HG02840 (cell line): ENCODE data around the gene PASK.
"Not testable (repeated sequence)": the region's sequence is repeated elsewhere in the genome, so short reads cannot be mapped to it uniquely, and the experiment has no call there.

Experiments
- ATAC-seq: cut with Tn5 transposase; IDR thresholded peaks from one replicate; pipeline ENCODE4 v1.9.1; 2021; ENCODE audit warnings: mild to moderate bottlenecking, moderate library complexity, moderate number of reproducible peaks; ENCODE audit not compliant: unreplicated experiment, low FRiP score

The PASK gene

DNA sequence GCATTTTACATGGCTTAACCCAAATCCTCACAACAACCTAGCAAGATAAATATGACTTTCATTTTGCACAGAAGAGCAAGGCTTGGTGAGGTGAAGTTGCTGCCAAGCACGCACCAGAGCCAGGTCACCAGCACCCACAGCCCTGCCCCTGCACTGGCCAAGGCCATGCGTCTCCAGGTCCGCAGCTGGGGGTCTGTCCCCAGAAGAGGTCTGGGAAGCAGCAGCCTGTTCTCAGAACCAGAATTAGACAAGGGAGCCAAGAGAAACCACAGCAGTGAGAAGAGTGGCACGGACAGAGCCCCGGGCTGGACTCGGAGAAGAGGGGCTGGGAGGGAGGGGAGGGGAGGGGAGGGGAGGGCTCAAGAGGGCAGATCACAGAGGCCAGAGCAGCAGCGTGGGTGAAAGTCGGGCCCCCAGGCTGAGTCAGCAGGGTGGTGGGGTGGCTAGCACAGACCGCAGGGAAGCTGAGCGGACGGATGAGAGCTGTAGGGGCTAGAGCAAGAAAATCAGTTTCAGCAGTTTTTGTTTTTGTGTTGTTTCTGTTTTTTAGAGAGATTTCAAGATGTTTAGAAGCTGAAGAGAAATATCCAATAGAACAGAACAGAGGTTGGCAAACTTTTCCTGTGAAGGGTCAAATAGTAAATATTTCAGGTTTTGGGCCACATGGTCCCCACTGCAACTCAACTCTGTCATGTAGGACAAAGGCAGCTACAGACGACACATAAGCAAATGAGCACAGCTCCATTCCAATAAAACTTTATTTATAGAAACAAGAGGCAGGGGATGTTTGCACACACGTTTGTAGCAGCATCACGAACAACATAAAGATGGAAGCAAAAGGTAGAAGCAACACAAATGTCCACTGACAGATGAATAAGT is 39.8 kb downstream of the PASK start:
- no peak for ATAC-seq

DNA sequence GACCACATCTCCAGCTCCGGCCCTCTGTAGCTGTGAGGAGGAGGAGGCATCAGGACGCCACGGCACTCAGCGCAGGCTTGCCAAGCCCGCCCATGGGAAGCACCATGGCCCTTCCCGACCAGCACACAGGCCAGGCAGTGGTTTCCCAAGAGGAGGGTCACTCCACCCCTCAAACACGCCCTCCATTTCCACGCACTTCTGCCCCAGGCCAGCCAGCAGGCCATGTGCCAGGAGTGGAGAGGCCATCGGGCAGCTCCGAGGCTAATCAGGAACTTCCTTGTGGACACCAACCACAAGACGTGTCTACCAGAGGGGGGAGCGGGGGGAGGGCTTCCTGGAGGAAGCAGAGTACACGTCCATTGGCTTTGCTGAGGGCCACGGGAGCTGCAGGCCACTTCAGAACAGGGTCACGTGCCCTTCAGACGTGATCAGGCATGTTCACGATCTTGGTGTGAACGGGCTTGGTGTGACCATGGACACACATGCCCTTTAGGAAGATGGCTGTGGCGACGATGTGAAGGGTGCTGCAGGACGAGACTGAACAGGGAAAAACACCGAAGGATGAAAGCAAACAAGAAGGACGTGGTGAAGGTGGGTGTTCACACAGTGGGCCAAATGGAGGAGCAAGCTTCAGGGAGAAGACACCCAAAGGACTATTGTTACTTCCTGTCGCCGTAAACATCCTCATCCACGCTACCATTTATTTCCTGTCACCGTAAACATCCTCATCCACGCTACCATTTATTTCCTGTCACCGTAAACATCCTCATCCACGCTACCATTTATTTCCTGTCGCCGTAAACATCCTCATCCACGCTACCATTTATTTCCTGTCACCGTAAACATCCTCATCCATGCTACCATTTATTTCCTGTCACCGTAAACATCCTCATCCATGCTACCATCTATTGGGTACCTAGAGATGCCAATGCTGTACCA is 40.7 kb downstream of the PASK start:
- ATAC-seq, result no peak

DNA sequence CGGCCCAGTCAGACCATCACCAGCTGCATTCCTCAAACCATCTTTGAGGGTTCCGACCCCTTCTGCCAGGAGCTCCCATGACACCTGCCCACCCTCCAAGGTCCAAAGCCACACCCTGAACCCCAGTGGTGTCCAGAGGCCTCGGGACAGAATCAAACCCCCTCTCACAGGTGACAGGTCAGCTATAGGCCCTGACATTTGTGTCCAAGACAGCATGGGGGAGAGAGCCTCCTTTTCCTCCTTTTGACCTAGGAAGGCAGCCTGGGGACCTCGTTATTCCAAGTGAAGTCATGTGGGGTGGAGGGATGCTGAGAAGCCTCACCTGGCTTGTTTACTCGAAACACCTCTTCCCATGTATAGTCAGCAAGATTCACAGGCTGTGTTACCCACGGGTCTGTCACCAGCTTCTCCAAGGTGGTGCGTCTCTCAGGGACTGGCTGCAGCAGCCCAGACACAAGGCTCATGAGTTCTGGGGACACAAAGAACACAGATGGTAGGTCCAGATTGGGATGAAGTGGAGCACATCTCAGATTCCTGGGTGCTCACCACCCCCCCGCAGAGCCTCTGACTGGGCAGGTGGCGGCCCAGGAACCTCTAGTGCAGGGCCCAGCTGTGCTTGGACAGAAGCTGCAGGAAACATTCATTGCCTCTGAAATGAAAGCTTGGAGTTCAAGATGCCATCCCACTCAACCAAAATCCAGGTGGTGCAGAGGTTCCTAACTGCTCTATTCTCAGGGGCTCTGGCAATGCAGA is 42.1 kb downstream of the PASK start:
- no peak for ATAC-seq

DNA sequence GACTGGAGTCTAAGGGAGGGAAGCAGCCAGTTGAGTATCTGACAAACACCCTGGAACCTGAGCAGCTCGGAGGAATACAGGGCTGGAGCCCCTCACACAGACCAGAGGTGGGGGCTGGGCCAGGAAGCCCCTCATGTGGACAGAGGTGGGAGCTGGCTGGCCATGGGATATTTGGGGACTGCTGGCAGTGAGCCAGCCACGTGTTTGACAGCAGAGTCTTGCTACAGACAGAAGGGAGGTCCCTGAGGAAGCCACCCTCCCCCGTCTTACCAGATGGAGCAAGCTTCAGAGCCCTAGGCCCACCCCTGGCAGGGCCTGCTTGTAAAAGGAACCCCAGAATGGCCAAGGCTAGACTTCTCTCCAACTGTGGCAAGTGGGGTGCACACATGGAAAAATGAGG is 43.6 kb downstream of the PASK start:
- ATAC-seq, result no peak

DNA sequence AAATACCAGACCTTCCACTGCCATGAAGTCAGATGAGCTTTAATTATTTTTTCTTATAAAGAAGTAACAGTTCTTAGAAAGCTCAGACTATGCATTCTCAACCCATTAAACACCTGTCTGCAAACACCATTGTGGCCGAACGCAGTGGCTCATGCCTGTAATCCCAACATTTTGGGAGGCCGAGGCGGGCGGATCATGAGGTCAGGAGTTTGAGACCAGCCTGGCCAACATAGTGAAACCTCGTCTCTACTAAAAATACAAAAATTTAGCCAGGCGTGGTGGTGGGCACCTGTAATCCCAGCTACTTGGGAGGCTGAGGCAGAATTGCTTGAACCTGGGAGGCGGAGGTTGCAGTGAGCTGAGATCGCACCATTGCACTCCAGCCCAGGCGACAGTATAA is 44.7 kb downstream of the PASK start:
- ATAC-seq, result not testable (repeated sequence)

DNA sequence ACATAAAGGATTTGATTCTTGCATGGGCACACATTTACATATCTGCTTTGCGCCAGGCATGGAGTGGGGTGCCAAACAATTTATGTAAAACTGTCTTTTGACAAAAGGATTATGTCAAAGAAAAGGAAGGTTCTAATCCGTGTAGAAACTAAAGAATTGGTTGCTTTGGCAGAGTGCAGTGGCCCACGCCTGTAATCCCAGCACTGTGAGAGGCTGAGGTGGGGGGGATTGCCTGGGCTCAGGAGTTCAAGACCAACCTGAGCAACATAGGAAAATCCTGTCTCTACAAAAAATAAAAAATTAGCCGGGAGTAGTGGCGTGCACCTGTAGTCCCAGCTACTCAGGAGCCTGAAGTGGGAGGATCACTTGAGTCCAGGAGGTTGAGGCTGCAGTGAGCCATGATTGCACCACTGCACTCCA is 46.1 kb downstream of the PASK start:
- ATAC-seq, result no peak

DNA sequence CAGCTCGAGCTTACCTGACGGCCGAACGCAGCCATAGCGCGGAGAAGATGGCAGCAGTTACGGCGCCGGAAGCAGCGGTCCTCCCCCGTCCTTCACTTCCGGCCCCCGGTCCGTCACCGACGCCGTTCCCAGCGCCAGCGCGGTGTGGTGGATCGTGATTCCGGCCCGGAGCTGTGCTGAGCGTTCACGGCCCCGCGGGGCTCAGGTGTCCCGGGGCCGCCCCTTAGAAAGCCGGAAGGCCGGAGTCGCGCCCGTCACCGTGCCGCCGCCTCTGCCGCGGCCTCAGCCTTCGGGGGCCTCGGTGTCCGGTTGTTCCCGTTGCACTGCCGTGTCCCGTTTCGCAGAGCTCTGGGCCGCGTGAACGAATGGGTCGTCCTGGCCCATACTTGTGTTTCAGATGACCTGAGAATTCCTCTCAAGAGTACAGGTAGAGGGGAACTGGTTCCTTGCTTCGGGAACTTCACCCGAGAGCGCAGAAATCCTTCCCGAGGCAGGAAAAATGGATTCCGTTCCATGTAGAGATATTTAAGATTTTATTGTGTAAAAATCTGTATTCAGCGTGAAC is 47.0 kb downstream of the PASK start, which contains the start of gene MTERF4:
Gene MTERF4, minus strand, starts transcription at position 49 of the 565 bp plus-strand sequence. Its CDS starts 14 bp downstream, at position 35.
- peak; percentile 77 for ATAC-seq

DNA sequence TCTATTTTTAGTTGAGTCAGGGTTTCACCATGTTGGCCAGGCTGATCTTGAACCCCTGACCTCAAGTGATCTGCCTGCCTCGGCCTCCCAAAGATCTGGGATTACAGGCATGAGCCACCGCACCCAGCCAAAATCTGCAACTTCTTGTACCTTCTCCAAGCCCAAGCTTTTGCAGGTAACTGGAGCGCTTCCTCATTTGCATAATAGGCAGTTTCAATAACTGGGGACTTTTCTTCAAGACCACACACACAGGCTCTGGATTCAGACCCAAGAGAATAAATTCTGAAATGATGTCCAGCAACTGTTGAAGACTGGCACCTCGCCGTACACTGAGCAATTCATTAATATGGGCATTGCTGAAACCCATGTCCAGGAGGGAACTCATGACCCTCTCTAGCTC is 50.0 kb downstream of the PASK start:
- ATAC-seq, result no peak

DNA sequence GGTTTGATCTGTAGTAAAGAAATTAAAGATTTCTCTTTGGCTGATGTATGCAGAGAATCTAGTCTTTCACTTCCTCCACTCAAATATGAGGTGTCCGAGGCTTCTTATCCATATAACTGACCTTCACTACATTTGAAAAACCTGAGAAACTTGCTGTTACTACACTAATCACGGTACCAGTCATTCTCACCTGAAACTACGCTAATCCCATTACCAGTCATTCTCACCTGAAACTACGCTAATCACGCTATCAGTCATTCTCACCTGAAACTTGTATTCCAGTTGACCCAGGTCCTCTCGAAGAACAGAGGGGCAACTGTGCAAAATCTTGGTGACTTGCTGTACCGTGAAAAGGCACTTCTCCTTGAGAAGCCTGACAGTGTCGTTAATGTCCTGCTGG is 52.3 kb downstream of the PASK start:
- no peak for ATAC-seq

DNA sequence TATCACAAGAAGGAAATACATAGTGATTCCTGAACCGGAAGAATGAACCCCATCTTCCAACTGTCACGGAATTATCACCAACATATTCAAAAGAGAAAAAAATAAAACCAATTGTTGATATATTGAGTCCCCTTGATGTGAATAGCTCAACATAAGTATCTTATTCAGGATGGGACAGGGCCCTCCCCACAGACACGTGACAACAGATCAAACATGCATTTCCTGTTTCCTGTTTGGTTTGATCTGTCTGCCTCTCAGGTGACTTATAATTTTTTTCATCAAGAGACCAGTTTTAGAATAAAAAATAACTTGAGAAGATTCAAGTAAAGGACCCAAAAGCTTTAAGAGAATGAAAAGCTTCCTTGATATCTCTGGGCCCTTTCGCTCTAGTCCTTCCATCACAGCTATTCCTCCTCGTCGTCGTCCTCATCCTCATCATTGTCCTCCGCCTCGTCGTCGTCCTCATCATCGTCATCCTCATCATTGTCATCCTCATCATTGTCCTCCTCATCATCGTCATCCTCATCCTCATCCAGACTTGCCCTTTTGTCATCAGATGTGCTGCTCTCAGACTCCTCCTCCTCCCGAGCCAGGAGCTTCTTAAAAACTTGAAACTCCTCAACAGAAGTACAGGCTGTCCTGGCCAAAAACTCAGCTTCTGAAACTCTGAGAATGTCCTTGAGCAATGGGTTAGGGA is 53.5 kb downstream of the PASK start:
- ATAC-seq, result no peak

DNA sequence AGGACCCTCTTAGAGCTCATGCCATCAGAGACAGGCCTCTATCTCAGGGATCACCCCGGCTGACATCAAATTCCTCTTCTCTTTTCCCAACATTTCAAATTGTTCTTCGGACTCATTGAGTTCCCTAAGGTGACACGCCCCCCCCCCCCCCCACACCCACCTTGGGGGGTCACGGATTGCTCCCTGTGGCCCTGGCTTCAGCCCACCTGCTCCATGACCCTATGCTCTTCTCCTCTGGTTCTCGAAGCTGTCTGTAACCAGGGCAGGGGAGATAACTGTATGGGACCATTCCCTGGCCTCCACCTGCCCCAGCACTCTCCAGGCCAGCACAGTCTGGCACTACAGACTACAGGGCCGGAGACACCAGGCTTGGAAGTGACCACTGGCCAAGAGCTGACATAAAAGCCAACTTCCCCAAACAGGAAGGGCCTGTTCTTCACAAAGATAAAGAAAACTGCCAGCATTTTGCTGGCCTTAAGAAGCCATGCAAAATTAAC is 54.3 kb downstream of the PASK start:
- ATAC-seq, result no peak

DNA sequence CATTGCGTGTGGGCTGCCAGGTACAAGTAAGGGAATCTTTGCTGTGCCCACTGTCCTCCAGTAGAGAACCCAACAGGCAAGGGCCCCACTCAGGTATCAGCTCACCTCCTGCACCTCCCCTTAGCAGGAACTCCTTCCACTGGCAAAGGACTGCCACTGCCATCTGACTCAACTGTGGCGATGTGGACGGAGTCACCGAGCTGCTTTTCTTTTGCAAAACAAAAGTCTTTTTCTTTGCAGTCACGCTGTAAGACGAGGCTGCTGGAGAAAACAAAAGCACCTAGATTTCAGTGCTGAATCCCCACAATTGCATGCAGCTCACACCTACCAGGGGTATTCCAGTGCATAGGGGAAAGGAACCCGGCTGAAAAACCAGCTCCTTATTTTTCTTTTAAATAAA is 55.1 kb downstream of the PASK start:
- no peak for ATAC-seq

DNA sequence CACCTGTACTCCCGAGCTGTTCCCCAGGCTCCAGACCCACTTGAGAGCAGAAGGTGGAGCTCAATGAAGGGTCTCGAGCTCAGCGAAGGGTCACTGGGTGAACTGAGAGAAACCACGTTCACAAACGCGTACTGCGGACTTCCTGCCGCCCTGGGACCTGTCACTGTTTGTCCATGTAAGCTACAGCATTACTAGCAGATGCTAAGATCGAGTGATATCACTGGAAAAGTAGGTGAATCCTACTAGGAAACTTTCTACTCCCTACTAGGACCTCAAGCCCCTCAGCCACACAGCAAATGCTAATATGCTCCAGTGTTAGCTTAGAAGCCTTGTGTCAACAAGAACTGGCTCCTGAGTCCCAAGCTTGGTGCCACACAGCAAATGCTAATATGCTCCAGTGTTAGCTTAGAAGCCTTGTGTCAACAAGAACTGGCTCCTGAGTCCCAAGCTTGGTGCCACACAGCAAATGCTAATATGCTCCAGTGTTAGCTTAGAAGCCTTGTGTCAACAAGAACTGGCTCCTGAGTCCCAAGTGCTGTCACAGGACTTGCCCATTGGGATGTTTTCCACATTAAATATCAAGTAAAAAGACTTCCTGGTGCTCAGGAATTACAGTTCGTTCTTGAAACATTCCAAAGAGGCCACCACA is 56.0 kb downstream of the PASK start:
- not testable (repeated sequence) for ATAC-seq

DNA sequence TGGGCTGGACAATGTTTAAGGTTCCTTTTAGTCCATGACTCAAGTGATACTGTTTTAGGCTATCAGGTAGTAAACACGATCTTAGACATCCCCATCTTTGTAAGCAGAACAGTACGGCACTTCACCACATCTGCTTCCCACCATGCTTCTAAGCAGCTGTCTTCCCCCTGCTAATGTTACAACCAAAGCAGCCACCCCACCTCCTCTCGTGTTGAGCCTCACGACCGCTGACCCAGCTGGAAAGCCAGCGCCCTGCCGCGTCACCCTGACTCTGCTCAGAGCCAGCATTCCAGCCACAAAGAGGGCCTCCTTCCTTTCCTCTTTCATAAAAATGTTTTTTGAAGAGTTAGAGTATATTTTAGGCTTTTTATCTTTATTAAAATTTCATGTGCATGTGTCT is 56.6 kb downstream of the PASK start:
- ATAC-seq, result no peak

DNA sequence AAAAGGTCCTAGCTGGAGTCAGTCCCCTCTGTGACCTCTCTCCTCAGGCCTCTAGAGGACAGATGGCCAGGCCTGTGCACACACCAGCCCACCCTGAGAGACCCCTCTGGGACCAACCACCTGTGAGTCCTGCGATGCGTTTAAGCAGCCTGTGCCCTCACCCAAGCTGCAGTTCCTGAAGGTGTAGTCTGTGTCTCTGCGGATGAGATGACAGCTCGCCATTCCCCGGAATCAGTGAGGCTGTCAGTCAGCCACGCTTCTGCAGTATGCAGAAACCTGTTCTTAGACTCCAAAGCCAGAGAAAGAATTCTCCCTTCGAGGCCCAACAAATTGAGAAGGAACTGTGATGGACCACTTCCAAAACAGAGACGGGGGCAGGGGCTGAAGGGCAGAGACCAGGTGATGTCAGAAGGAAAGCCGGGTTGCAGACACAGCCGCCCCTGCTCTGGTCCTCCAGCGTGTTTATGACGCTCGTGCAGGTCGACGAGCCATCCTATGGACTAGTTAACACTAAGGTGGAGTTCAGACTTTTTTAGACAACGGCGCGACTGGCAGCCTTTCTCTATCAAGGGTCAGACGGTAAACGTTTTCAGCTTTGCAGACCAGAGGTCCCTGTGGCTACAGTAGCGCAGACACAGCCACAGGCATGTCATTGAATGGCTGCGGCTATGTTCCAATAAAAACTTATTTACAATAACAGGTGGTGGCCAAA is 57.4 kb downstream of the PASK start:
- ATAC-seq, result no peak

DNA sequence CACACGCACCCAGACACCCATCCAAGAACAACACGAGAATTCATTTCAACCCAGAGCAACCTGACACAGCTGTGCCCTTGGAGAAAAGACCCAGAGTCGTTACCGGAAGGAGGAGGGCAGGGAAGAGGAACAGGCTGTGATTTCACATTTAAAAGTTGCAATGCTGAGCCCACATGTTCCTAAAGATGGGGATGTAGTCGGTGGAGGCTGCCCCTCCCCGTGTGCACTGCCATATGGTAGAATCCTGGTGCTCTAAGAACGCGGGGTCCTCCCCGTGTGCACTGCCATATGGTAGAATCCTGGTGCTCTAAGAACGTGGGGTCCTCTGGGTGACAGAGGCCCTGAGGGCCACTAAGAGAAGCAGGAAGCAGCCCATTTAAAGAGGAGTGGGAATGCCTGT is 58.1 kb downstream of the PASK start:
- no peak for ATAC-seq

DNA sequence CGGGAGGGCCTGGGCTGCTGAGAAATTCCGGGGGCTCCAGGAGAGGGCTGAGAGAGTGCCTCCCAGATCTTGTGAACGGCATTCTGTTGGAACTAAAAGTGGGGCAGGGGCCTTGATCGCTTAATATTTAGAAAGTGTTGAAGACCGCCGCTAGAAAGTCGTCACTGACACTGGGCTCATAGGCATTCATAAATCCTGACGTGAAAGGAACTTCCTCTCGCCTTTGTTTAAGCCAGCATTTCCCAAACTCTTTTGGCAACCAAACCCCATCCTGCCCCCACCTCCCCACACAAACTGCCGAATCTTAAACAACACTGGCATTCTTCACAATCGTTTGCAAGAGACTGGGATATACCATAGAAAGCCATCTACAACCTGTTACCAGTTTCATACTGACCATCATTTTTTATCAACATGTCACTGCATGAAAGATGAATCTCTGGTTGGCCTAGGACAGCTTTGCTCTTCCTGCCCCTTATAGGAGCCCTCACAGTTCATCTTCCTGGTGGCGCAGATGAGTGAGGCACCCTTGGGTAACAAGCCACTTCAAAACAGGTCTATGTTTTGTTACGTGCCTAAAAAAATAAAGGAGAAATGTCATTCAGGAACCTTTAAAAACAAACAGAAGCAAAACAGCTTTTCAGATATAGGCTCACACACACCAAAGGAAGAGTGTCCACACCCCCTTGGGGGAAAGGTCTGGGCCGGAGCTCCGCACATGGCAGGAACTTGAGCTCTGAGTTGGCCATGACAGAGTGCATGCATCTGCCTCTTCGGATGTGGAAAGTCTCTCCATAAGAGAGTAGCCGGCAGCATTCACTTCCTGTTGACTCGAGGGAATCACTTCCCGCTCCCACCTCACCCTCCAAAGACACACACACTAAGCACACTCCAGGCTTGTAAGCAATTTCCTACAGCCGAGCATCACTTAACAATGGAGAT is 60.2 kb downstream of the PASK start:
- ATAC-seq, result no peak
